IMR-90 (cell line): ENCODE results near the gene CD84. TPM values are rescaled to one million over a fixed set of nuclear protein-coding genes. Genes with fewer than 3 reads are reported as not detected.

ENCODE experiments used
- ATAC-seq: fragments of 200-7000 bp; cut with Tn5 transposase; 2 replicates; pipeline ENCODE4 v1.9.1; 2020; ENCODE audit warnings: low read depth, mild to moderate bottlenecking, moderate library complexity
- BruUV-seq: library from RNA; stranded (reverse); fragments of 400-500 nt; replicated peaks from 2 replicates; lab custom pipeline; 2021; lab: Mats Ljungman, UMichigan
- CTCF ChIA-PET: fragments of 300-600 bp; formaldehyde crosslinking; extraction: SDS; loops from one replicate; lab custom pipeline; 2021; ENCODE audit warnings: antibody characterized with exemption; lab: Yijun Ruan, JAX
- POLR2A ChIA-PET: fragments of 300-600 bp; sonication (Branson Sonifier 250); formaldehyde crosslinking; loops from one replicate; lab custom pipeline; 2022; ENCODE audit warnings: antibody characterized with exemption; ENCODE audit not compliant: unreplicated experiment; lab: Charles Lee
- DNase-seq: peaks from one replicate; pipeline ENCODE4 v3.0.0; 2013
- H2AFZ ChIP-seq: replicated peaks from 2 replicates; pipeline ENCODE3; 2013; ENCODE audit warnings: low read length, mild to moderate bottlenecking; ENCODE audit not compliant: poor library complexity
- H2AK5ac ChIP-seq: 2 replicates; pipeline ENCODE4 v1.6.1; 2013; ENCODE audit warnings: low read depth, low read length, inconsistent platforms
- H2AK9ac ChIP-seq: replicated peaks from 2 replicates; pipeline ENCODE3; 2013; ENCODE audit warnings: mild to moderate bottlenecking, low read depth, low read length, moderate library complexity; ENCODE audit not compliant: poor library complexity
- H2BK120ac ChIP-seq: 2 replicates; pipeline ENCODE4 v1.6.1; 2013; ENCODE audit warnings: low read depth, low read length, inconsistent platforms
- H2BK15ac ChIP-seq: 3 replicates; pipeline ENCODE4 v1.6.1; 2013; ENCODE audit warnings: low read depth, low read length, inconsistent platforms
- H2BK20ac ChIP-seq: 2 replicates; pipeline ENCODE4 v1.6.1; 2013; ENCODE audit warnings: low read depth, mild to moderate bottlenecking, inconsistent platforms, low read length, moderate library complexity
- H2BK5ac ChIP-seq: 2 replicates; pipeline ENCODE4 v1.6.1; 2013; ENCODE audit warnings: mild to moderate bottlenecking, low read depth, low read length, inconsistent platforms; ENCODE audit not compliant: poor library complexity, severe bottlenecking
- H3K14ac ChIP-seq: replicated peaks from 2 replicates; pipeline ENCODE4 v1.6.1; 2013; ENCODE audit warnings: low read depth, low read length, inconsistent platforms
- H3K18ac ChIP-seq: 2 replicates; pipeline ENCODE4 v1.6.1; 2013; ENCODE audit warnings: low read depth, low read length, control low read depth
- H3K23ac ChIP-seq: 2 replicates; pipeline ENCODE4 v1.6.1; 2013; ENCODE audit warnings: low read depth, low read length, inconsistent platforms
- H3K27ac ChIP-seq: 2 replicates; pipeline ENCODE4 v1.5.1; 2013; ENCODE audit warnings: mild to moderate bottlenecking, control low read depth, low read length; ENCODE audit not compliant: insufficient read depth
- H3K27me3 ChIP-seq: 2 replicates; pipeline ENCODE4 v1.6.1; 2013; ENCODE audit warnings: low read length; ENCODE audit not compliant: control insufficient read depth, insufficient read depth
- H3K36me3 ChIP-seq: 2 replicates; pipeline ENCODE4 v1.6.1; 2013; ENCODE audit warnings: low read length, mixed read lengths; ENCODE audit not compliant: control insufficient read depth, insufficient read depth
- H3K4ac ChIP-seq: 2 replicates; pipeline ENCODE4 v1.6.1; 2013; ENCODE audit warnings: low read depth, low read length, inconsistent platforms
- H3K4me1 ChIP-seq: 2 replicates; pipeline ENCODE4 v1.6.1; 2013; ENCODE audit warnings: low read length, mixed read lengths; ENCODE audit not compliant: control insufficient read depth, insufficient read depth
- H3K4me2 ChIP-seq: 2 replicates; pipeline ENCODE4 v1.6.1; 2013; ENCODE audit warnings: low read depth, mild to moderate bottlenecking, control low read depth, low read length, moderate library complexity
- H3K4me3 ChIP-seq: 2 replicates; pipeline ENCODE4 v1.5.1; 2013; ENCODE audit warnings: low read depth, mild to moderate bottlenecking, control low read depth, low read length, moderate library complexity; ENCODE audit not compliant: insufficient read depth
- H3K56ac ChIP-seq: 2 replicates; pipeline ENCODE4 v1.6.1; 2013; ENCODE audit warnings: low read length, inconsistent platforms; ENCODE audit not compliant: insufficient read depth; ENCODE audit errors: extremely low read depth
- H3K79me1 ChIP-seq, 2 experiments: 2 replicates each; pipeline ENCODE4 v1.6.1; 2013; ENCODE audit warnings: low read length in 2 of 2, inconsistent platforms in 1 of 2, low read depth in 1 of 2
- H3K9ac ChIP-seq: 2 replicates; pipeline ENCODE4 v1.6.1; 2013; ENCODE audit warnings: low read depth, low read length, control low read depth
- H3K9me1 ChIP-seq: 2 replicates; pipeline ENCODE4 v1.6.1; 2013; ENCODE audit warnings: low read length, inconsistent platforms; ENCODE audit not compliant: insufficient read depth
- H3K9me3 ChIP-seq: 2 replicates; pipeline ENCODE4 v1.6.1; 2013; ENCODE audit warnings: low read length; ENCODE audit not compliant: control insufficient read depth, insufficient read depth
- H4K20me1 ChIP-seq: 2 replicates; pipeline ENCODE4 v1.6.1; 2013; ENCODE audit warnings: low read length, inconsistent platforms; ENCODE audit not compliant: insufficient read depth
- H4K5ac ChIP-seq: 2 replicates; pipeline ENCODE4 v1.6.1; 2013; ENCODE audit warnings: mild to moderate bottlenecking, low read depth, low read length, control low read depth
- H4K8ac ChIP-seq, 2 experiments: 2 replicates each; pipeline ENCODE4 v1.6.1; 2013; ENCODE audit warnings: low read depth in 2 of 2, low read length in 2 of 2, control low read depth in 1 of 2, inconsistent platforms in 1 of 2
- H4K91ac ChIP-seq: 2 replicates; pipeline ENCODE4 v1.6.1; 2013; ENCODE audit warnings: low read depth, low read length, inconsistent platforms; ENCODE audit not compliant: insufficient read depth
- MAFK ChIP-seq: IDR thresholded peaks from 2 replicates; pipeline ENCODE4 v1.6.1; 2012; ENCODE audit warnings: low read depth, low read length, improper control_type of control experiment
- MAZ ChIP-seq: IDR thresholded peaks from 2 replicates; pipeline ENCODE4 v1.6.1; 2012; ENCODE audit warnings: low read depth, mild to moderate bottlenecking, low read length, improper control_type of control experiment, moderate library complexity, borderline replicate concordance
- MXI1 ChIP-seq: IDR thresholded peaks from 2 replicates; pipeline ENCODE4 v1.6.1; 2012; ENCODE audit warnings: low read depth, mild to moderate bottlenecking, low read length, moderate library complexity, borderline replicate concordance
- NFE2L2 ChIP-seq: fragments of 150-350 bp; IDR thresholded peaks from 2 replicates; pipeline ENCODE4 v1.6.1; 2016; ENCODE audit warnings: low read depth, mild to moderate bottlenecking, low read length
- POLR2A ChIP-seq: IDR thresholded peaks from 2 replicates; pipeline ENCODE4 v1.6.1; 2012; ENCODE audit warnings: mild to moderate bottlenecking, low read depth, low read length
- USF2 ChIP-seq: fragments of 150-350 bp; IDR thresholded peaks from 2 replicates; pipeline ENCODE4 v1.6.1; 2017; ENCODE audit warnings: mild to moderate bottlenecking, antibody characterized with exemption, low read length, low read depth
- WGBS, 2 experiments: methylation state at CpG; one replicate each; pipeline versions ENCODE4 v1.1.5 to v1.1.7; 2013; ENCODE audit warnings: missing lambda C conversion rate in 2 of 2; ENCODE audit not compliant: insufficient read length in 1 of 2; ENCODE audit errors: extremely low coverage in 2 of 2; 5-methylcytosine and 5-hydroxymethylcytosine counted together
- dilution Hi-C: fragments of 300-500 bp; cut with HindIII; formaldehyde crosslinking; loops from one replicate; pipeline ENCODE4 v1.14.3; 2018; ENCODE audit warnings: low sequenced_read_pairs; ENCODE audit not compliant: unreplicated experiment
- in situ Hi-C: fragments of 300-500 bp; cut with MboI; formaldehyde crosslinking; loops from 3 replicates; pipeline ENCODE4 v1.14.3; 2019; ENCODE audit warnings: low sequenced_read_pairs, inconsistent platforms, mixed read lengths
- intact Hi-C: fragments of 100-400 bp; cut with micrococcal nuclease; formaldehyde crosslinking; loops from 2 replicates; pipeline ENCODE4 v1.10.0; 2022
- polyA plus RNA-seq, 3 experiments: library from polyadenylated mRNA; depleted of rRNA; stranded (reverse); fragments of >200 nt; gene quantifications; 2 replicates each; pipeline ENCODE4 v1.2.3, GENCODE V29; 2012; ENCODE audit warnings: low replicate concordance in 1 of 3
- total RNA-seq: library from RNA; depleted of rRNA; stranded (reverse); fragments of >200 nt; gene quantifications from 2 replicates; pipeline ENCODE4 v1.2.3, GENCODE V29; 2012

CD84 gene
- total and polyA plus RNA-seq, 2 of the 4 experiments (the other 2 are of a cell fraction): not detected

GRCh38 chr1:160618763-160619274 is 39.5 kb upstream of the CD84 start:
- no peak overlapping the region for H2AK9ac ChIP-seq
- H3K9me1 ChIP-seq: no peaks in the 10 kb centered on the region
- no peak overlapping the region for H2AFZ ChIP-seq
- H2AK5ac ChIP-seq: no peak overlapping the region
- H2BK20ac ChIP-seq: no peak overlapping the region
- no peaks in the 10 kb centered on the region for H3K79me1 ChIP-seq
- DNase-seq (no peak), ATAC-seq (no peak)
- WGBS, 2 experiments: 25% methylated on average over 2 of the region's 3 CpGs; no CpG with 5 or more reads in 1 of the 2 experiments
- no peaks in the 10 kb centered on the region for H3K36me3 ChIP-seq
- H4K5ac ChIP-seq: no peak overlapping the region
- H3K18ac ChIP-seq: no peak overlapping the region
- ChIA-PET POLR2A (no interaction called here), CTCF (no interaction called here)
- intact Hi-C loops: no loop called here
- H3K27ac ChIP-seq: no peak overlapping the region
- no peak overlapping the region for H3K4ac ChIP-seq
- H2BK120ac ChIP-seq: no peak overlapping the region
- no peak for TF ChIP-seq MAFK
- TF ChIP-seq POLR2A: no peak
- no peak for TF ChIP-seq USF2
- no peak for TF ChIP-seq MXI1
- TF ChIP-seq NFE2L2: no peak
- no peak for TF ChIP-seq MAZ
- H3K9ac ChIP-seq: no peak overlapping the region
- no peak overlapping the region for H2BK15ac ChIP-seq
- H3K4me3 ChIP-seq: no peak overlapping the region
- dilution Hi-C loops: no loop called here
- H3K9me3 ChIP-seq: no peaks in the 10 kb centered on the region
- H3K27me3 ChIP-seq: no peaks in the 10 kb centered on the region
- no peak overlapping the region for H3K4me2 ChIP-seq
- H4K8ac ChIP-seq: no peak overlapping the region
- no peak overlapping the region for H3K56ac ChIP-seq
- BruUV-seq: no TSS peak
- H3K4me1 ChIP-seq: no peaks in the 10 kb centered on the region
- in situ Hi-C loops: loop anchor here (25.0 kb wide), 1 partner anchor 432 kb away; the partner anchor contains the start of gene CASQ1
- H4K20me1 ChIP-seq: no peaks in the 10 kb centered on the region
- no peak overlapping the region for H2BK5ac ChIP-seq
- no peak overlapping the region for H3K14ac ChIP-seq
- H3K23ac ChIP-seq: no peak overlapping the region
- H4K91ac ChIP-seq: no peak overlapping the region
